ENCODE results near the gene HNF1B.
"Not testable (repeated sequence)": the region's sequence is repeated elsewhere in the genome, so short reads cannot be mapped to it uniquely, and the experiment has no call there.

Gene HNF1B, protein sequence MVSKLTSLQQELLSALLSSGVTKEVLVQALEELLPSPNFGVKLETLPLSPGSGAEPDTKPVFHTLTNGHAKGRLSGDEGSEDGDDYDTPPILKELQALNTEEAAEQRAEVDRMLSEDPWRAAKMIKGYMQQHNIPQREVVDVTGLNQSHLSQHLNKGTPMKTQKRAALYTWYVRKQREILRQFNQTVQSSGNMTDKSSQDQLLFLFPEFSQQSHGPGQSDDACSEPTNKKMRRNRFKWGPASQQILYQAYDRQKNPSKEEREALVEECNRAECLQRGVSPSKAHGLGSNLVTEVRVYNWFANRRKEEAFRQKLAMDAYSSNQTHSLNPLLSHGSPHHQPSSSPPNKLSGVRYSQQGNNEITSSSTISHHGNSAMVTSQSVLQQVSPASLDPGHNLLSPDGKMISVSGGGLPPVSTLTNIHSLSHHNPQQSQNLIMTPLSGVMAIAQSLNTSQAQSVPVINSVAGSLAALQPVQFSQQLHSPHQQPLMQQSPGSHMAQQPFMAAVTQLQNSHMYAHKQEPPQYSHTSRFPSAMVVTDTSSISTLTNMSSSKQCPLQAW

DNA sequence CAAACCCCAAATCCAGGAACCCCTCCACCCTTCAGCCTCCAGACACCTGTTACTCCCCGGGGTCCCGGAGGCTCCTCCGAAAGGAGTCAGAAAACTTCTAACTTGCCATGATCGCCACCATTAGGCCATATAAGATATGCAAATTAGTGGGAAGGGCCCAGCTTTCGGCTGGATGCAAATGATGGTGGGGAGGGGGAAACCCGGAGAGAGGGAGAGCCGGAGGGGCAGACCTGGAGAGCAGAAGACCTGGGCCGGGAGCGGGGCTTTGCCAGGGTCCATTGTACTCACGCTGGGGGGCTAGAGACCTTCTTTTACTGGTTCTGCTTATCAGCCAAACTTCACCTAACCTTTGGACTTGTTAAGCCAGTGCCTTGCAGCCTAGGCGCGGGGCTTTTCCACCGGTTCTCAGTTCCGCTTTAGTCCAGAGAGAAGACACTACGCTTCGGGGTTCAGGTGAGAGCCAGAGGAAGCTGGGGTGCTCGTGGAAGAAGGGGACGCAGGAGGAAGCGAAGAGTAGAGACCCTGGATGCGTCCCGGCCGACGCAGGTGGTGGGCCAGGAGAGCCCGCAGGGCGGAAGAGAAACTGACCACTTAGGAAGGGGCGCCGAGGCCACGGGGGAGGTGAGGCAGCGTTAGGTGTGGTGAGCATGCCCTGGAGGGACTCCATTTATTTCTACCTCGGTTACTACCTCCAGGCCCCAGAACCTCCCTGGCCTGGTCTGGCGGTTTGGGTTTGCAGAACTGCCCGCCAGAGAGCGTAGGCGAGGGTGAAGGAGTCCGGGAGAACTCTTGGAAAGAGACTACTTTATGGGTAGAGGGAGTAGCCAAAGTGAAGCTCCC is at the start of gene HNF1B:
Gene HNF1B, minus strand, starts transcription at position 99 of the 840 bp plus-strand sequence. CDS start 175 bp downstream, outside the sequence.
- peak; percentile 70 for DNase-seq (ENCODE audit: insufficient read length, low spot score)

GRCh38 chr17:37792787-37793186 is 47.9 kb upstream of the HNF1B start:
- DNase-seq (ENCODE audit: insufficient read length, low spot score) (no peak), FAIRE-seq (no peak)

More for the DNA sequence above, at the start of gene HNF1B:
- FAIRE-seq = no peak

DNA sequence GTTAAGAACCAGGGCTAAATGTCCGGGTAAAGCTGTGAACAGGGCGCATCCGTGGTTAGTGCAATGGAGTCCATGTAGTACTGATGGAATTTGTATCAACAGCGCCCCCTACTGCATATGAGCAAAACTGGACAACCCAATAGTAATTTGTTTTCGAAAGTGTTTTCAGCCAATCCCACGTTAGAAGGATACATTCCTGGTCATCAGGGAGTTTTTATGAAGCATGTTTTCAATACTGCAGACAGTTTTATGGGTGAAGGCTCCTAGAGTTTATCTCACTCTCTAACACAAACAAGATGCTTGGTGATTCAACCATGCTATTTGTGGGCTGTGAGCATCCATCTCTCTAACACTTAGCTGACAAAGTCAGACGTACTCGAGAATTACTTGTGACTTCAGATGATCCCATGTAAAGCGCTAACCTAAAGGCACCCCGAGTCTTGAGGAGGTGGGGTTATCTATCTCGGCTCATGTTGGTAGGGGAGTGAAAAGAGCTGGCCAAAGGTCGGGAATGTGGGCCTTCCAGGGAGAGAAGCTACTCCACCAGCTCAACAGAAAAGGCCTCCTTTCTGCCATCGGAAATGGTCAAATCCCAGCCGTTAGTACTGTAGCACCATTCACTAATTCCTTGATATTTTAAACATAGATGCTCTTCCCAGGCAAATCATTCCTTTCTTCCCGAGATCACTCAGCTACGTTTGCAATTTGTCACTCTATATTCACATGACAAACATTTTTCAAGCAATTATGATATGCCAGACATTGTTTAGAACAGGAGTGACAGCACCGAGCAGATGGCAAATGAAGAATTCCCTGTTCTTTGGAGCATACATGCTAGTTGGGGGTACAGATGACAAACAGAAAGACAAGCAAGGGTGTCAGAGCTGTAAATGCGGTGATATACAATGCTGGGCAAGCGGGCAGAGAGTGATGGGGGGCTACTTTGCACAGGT is 46.9 kb upstream of the HNF1B start:
- FAIRE-seq (no peak), DNase-seq (ENCODE audit: insufficient read length, low spot score) (peak; percentile 43)

DNA sequence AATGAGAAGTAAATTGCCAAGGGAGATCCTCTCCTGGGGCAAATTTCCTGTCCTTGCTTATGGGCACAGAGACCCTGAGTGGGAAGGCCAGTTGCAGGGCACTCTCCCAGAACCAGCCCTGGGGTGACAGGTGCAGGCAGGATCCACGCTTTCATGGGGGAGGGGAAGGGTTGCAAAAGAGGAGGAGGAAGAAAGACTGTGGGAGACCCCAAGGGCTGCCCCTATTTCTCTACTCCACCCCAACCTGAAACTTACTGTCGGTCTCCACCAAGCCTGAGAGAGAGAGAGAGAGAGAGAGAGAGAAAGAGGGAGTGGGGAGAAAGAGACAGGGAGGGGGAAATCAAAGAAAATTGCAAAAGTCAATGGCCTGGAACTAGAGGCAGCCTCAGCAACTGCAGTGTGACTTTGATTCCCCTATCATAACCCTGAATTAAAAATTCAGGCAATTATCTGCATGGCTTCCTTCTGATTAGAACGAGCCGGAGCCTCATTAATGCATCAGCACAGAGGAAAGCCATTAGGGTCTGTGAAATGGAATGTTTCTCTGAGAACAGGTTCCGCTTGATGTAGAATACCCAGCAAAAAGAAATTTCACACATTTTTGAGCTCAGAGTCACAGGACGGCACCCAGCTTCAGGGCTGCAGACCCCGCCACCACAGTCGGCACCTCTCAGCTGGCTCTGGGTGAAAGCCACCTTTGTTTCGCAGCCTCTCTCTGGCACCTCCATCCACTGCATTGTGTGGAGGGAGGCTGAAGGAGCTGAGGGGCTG is 45.1 kb upstream of the HNF1B start:
- DNase-seq (ENCODE audit: insufficient read length, low spot score) (no peak), FAIRE-seq (no peak)

DNA sequence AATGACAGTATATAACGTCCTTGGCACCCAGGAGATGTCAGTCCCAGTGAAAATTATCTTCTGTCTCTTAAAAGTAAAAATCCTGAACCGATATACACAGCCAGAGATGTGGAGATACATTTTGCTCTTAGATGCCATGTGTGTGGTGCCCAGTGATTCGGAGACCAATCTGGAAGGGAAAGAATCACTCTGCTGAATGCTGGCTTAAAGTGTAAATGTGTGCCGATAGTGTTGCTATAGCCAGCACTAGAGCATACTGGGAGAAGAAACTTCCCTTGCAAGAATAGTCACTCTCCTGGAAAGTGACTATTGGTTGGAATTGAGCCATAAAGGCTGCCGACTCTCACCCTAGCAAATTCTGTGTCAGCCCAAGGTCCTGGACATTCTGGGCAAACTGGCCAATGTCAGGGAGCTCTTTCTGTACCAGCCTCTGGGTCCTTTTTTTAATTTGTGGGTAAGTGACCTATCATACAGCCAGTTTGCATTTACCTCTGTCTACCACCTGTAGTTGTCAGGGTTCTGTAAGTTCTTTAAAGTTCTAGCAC is 44.2 kb upstream of the HNF1B start:
- no peak for DNase-seq (ENCODE audit: insufficient read length, low spot score)
- FAIRE-seq = no peak

GRCh38 chr17:37788526-37788925 is 43.7 kb upstream of the HNF1B start:
- FAIRE-seq = no peak

GRCh38 chr17:37787055-37787757 is 42.3 kb upstream of the HNF1B start:
- FAIRE-seq (no peak), DNase-seq (ENCODE audit: insufficient read length, low spot score) (no peak)

More at GRCh38 chr17:37788526-37788925, 43.7 kb upstream of the HNF1B start:
- no peak for DNase-seq (ENCODE audit: insufficient read length, low spot score)

DNA sequence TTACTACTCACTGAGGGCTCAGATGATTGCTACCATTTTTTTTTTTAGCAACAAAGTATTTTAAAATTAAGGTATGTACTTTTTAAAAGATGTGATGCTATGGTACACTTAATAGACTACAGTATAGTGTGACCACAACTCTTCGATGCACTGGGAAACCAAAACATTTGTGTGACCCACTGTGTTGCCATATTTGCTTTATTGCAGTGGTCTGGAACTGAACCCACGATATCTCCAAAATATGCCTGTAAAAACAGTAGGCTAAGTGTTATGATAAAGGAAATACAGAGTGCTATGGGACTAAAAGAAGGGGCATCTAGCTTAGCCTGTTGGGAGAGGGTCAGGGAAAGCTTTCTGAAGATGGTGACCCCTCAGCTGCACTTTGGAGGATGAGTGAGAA is 41.6 kb upstream of the HNF1B start:
- DNase-seq (ENCODE audit: insufficient read length, low spot score) (no peak), FAIRE-seq (no peak)

- FAIRE-seq; DNase-seq (ENCODE audit: insufficient read length, low spot score): not testable (repeated sequence)
These were observed 37.6 kb upstream of the HNF1B start for GRCh38 chr17:37782460-37782859.

DNA sequence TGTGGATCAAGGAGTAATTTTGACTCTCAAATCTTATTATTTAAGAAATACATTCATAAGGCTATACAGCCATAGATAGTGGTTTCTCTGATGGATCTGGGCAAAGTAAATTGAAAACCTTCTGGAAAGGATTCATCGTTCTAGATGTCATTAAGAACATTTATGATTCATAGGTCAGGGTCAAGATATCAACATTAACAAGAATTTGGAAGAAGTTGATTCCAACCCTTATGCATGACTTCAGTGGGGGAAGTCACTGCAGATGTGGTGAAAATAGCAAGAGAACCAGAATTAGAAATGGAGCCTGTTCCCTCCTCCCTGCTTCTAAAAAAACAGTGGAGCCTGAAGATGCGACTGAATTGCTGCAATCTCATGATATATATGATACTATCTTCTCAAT is 36.6 kb upstream of the HNF1B start:
- FAIRE-seq = no peak
- DNase-seq (ENCODE audit: insufficient read length, low spot score) = no peak

- no peak for DNase-seq (ENCODE audit: insufficient read length, low spot score)
- FAIRE-seq = no peak
These were observed 34.7 kb upstream of the HNF1B start for GRCh38 chr17:37779554-37779953.

GRCh38 chr17:37774504-37774903 is 29.6 kb upstream of the HNF1B start:
- FAIRE-seq (no peak), DNase-seq (ENCODE audit: insufficient read length, low spot score) (peak; percentile 52)

DNA sequence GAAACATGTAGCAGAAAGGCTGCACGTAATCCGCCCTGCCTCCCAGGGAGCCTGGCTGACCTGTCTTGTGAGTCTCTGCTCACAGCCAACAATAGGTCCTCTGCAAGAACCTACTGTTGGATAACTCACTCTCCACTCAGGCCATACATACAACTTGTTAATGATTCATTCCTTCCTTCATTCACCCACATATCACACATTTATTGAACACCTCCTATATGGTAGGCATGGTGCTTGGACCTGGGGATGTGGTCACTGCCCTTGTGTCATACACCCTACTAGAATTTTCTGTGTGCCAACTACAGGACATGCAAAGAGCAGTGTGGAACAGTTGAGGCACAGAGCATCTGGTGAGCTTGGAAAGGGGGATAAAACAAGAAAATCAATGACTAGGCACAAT is 28.1 kb upstream of the HNF1B start:
- FAIRE-seq (no peak), DNase-seq (ENCODE audit: insufficient read length, low spot score) (no peak)

DNA sequence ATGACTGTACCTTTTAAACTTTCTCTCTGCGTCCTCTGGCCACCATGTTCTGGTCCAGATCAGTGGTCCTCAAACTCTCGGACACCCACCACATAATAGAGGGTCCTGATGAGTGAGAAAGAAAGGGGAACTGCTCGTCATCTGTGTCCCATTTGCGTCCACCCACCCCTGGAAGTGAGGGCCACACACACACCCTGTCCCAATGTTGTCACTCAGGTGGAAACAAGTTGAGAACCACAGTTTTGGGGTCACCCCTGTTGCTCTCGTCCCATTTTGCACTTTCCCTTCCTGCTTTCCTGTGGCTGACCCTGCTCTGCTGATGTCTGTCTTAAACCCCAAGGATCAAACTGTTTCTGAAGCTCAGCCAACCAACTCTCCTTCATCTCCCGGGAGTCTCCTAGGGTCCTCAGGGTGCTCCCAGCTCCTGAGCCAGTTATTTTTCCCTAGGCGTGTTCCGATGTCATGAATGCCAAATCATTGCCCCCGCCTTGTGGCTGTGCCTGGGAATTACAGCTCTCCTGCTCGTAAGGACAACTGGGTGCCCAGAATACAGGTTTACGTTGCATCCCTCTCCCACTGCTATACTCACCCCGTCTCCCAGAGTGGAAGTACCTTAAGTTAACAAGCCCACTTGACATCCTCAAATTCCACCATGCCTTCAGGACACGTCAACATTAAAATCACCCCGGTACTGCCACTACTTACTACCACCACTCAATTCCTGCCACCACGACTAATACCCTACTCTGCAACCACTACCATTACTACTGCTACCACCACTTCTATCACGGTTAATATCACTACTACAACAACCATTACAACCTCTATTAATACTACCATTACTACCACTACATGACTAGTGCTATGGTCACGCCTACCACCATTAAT is 26.0 kb upstream of the HNF1B start:
- FAIRE-seq (no peak), DNase-seq (ENCODE audit: insufficient read length, low spot score) (no peak)

GRCh38 chr17:37769050-37769449 is 24.2 kb upstream of the HNF1B start:
- FAIRE-seq = no peak
- no peak for DNase-seq (ENCODE audit: insufficient read length, low spot score)

DNA sequence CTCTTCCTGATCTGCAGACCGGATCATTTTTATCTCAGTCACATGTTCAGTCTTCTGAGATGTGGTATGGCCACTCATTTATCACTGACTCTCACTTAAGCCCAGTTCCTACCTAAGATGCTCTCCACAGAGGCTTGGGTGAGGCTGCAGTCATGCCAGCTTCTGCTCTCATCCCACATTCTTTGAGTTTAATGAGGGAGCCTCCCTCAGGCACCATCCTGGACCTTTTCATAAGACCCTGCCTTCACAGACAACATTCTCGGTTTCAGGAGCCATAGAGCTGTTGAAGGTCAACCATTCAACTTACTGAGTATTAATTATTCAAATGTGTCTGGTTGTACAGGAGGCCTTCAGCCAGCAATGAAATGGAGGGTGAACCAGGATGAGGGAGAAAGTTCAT is 23.6 kb upstream of the HNF1B start:
- DNase-seq (ENCODE audit: insufficient read length, low spot score) (no peak), FAIRE-seq (no peak)

GRCh38 chr17:37766971-37767370 is 22.1 kb upstream of the HNF1B start:
- DNase-seq (ENCODE audit: insufficient read length, low spot score) (no peak), FAIRE-seq (no peak)

- DNase-seq (ENCODE audit: insufficient read length, low spot score) = no peak
- FAIRE-seq = no peak
These were observed 19.5 kb upstream of the HNF1B start for GRCh38 chr17:37764383-37764782.

Data from GM19239 (cell line).